GM12892 (cell line): ENCODE data around the gene PEX10.

ENCODE experiments used
- POLR2A ChIP-seq: IDR thresholded peaks from 2 replicates; pipeline ENCODE4 v1.6.1; 2011; ENCODE audit warnings: low read depth, low read length, control low read depth
- POLR2AphosphoS5 ChIP-seq: IDR thresholded peaks from 2 replicates; pipeline ENCODE4 v1.6.1; 2011; ENCODE audit warnings: low read depth, low read length, control low read depth
- TAF1 ChIP-seq: IDR thresholded peaks from 2 replicates; pipeline ENCODE4 v1.6.1; 2011; ENCODE audit warnings: low read depth, mild to moderate bottlenecking, control low read depth, low read length, borderline replicate concordance

DNA sequence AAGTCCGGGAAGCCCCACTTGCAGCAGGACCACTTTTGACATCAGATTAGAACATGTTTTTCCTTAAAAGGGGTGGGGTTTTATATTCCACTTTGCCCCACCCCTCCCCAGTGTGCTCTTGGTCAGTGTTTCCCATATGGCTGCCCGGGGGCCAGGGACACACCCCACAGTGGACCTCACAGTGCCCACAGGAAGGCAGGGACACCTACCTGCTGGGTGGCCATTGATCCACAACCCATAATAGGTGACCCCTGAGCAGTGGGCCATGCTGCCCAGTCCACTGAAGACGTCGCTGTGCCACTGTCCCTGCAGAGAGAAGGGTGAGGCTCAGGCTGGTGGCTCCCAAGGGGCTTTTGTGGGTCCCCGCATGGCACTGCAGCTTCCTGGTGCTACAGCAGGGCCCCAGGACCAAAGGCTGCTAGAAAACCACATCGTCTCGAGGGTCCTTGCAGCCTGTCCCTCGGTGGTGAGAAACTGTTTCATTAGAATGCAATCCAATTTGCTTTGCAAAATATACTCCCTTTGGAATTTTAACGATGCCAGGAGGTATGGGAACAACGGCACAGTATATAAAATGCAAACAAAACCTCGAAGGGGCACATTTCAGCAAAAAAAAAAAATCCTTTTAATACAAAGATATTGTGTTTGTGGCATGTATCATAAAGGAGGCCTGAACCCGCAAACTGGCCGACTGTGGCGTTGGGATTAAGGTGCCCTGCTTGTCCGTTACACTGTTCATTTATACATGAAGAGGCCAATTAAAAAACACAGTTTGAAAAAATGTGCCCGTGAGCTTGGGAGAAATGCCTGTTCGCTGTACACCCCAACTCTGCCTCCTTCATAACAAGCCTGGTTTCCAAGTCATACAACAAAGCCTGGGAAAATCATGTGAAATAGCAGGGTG is 37.9 kb downstream of the PEX10 start:
- no peak for TF ChIP-seq TAF1
- TF ChIP-seq POLR2A: no peak
- TF ChIP-seq POLR2AphosphoS5: no peak
